ENCODE measurements around the gene PER1. TPM values are rescaled to one million over a fixed set of nuclear protein-coding genes. Genes with fewer than 3 reads are reported as not detected.
A peak's percentile ranks its signal among the peaks of the same experiment; 100 is the strongest.

PER1 gene
- total RNA-seq, 1 experiment from 2014 or later, result 87.6 TPM

GRCh38 chr17:8186787-8187516 is 34.7 kb upstream of the PER1 start (continued):
- no peak for TF ChIP-seq ZBTB33 (IDR thresholded peaks at IDR 0.05; ENCODE audit: extremely low read depth, insufficient replicate concordance, low read length)

GRCh38 chr17:8186446-8186786 is 34.2 kb upstream of the PER1 start:
- H3K36me3 ChIP-seq (ENCODE audit: control insufficient read depth in 1 of 2, insufficient read depth in 2 of 2, low read length in 2 of 2), result no peaks in the 10 kb centered on the region
- no peaks in the 10 kb centered on the region for H3K9me2 ChIP-seq (ENCODE audit: insufficient read depth)
- no peak for TF ChIP-seq FOSL1 (IDR thresholded peaks at IDR 0.05; ENCODE audit: low read depth)
- no peak for TF ChIP-seq CEBPB (IDR thresholded peaks at IDR 0.05; ENCODE audit: low read depth)
- TF ChIP-seq POLR2AphosphoS5 (IDR thresholded peaks at IDR 0.05; ENCODE audit: low read depth, low read length), result 0 out of 2 replicates have a peak, but pooled peaks have one; percentile 11
- TF ChIP-seq CTCF (IDR thresholded peaks at IDR 0.05 in 2 of 3, conservative IDR thresholded peaks at IDR 0.05 in 1 of 3; ENCODE audit: borderline replicate concordance in 1 of 3, insufficient read depth in 1 of 3, low read depth in 2 of 3, low read length in 2 of 3), result peak in 1 of 3 experiments; percentile 35; a peak in 1 of 6 replicates
- TF ChIP-seq POLR2A (IDR thresholded peaks at IDR 0.05; ENCODE audit: borderline replicate concordance, extremely low read depth, insufficient read depth, insufficient read length), result no peak
- TF ChIP-seq ZFX (IDR thresholded peaks at IDR 0.05), result no peak
- peak; percentile 10; the same call in 1 of the 2 replicates for TF ChIP-seq MAX (IDR thresholded peaks at IDR 0.05)
- TF ChIP-seq CBX3 (IDR thresholded peaks at IDR 0.05; ENCODE audit: low read depth), result peak; percentile 76; the same call in 1 of the 2 replicates
- no peaks in the 10 kb centered on the region for H3K9me3 ChIP-seq (ENCODE audit: control insufficient read depth in 1 of 2, insufficient read depth in 1 of 2, low read depth in 1 of 2, low read length in 2 of 2)
- peaks cover 14% of the 10 kb centered on the region; the same call in 1 of the 2 replicates for H3K79me2 ChIP-seq (ENCODE audit: insufficient read depth, low read length)
- no peaks in the 10 kb centered on the region for H3K27me3 ChIP-seq (ENCODE audit: insufficient read depth, low read length)
- ChIA-PET CTCF (interaction anchor here (0.6 to 1.2 kb wide), 5 partner anchors 24 to 68 kb away, joined by 3 to 4 read pairs (median 3); partner anchors contain the start of genes ALOXE3 and AURKB), RAD21 (ENCODE audit: low non-redundant PET in 1 of 2, low total read pairs in 2 of 2, uncharacterized antibody in 2 of 2, unreplicated experiment in 2 of 2) (interaction anchor here (0.8 to 1.0 kb wide), 2 partner anchors 36 kb away, joined by 3 to 4 read pairs; no protein-coding TSS in a partner anchor), POLR2A (interaction anchor here (1.3 to 6.9 kb wide), 4 partner anchors 11 to 38 kb away, joined by 3 to 63 read pairs (median 32); no protein-coding TSS in a partner anchor)
- peaks cover 23 to 46% of the 10 kb centered on the region in 2 experiments for H3K4me1 ChIP-seq (ENCODE audit: control insufficient read depth in 1 of 2, insufficient read depth in 2 of 2, low read length in 2 of 2)
- DNase-seq (ENCODE audit: low read depth, low spot score), result no peak
- H4K20me1 ChIP-seq (ENCODE audit: insufficient read depth), result no peaks in the 10 kb centered on the region
- no TSS peak for BruUV-seq (replicated peaks)
- ATAC-seq, result peak; percentile 1; the same call in 1 of the 2 replicates
- peak overlapping the region; percentile 41 to 62 for H3K4me3 ChIP-seq (replicated peaks in 1 of 2; ENCODE audit: low read depth in 1 of 2, low read length in 2 of 2)
- H3K27ac ChIP-seq (ENCODE audit: low read depth, low read length), result peak overlapping the region; percentile 70
- peak overlapping the region; percentile 95 for H3K4me2 ChIP-seq (ENCODE audit: low read length)
- intact Hi-C loops (cut with micrococcal nuclease), result loop anchor here (2.0 to 5.0 kb wide), 2 partner anchors 49 to 62 kb away; partner anchors contain the start of genes CTC1 and PFAS
- H2AFZ ChIP-seq (ENCODE audit: low read depth, low read length, poor library complexity, severe bottlenecking), result peak overlapping the region; percentile 56
- peak overlapping the region; percentile 70 for H3K9ac ChIP-seq (ENCODE audit: low read length)
